K562 (cell line): ENCODE data around the gene THYN1. TPM values are rescaled to one million over a fixed set of nuclear protein-coding genes. Genes with fewer than 3 reads are reported as not detected.

ENCODE experiments used
- ARNT ChIP-seq, 2 experiments: fragments of 450-650 bp; IDR thresholded peaks; 2 replicates each; pipeline ENCODE4 v1.6.1; 2016; ENCODE audit warnings: mild to moderate bottlenecking in 1 of 2
- ATF2 ChIP-seq: sonication (generic); formaldehyde crosslinking; IDR thresholded peaks from 2 replicates; pipeline ENCODE4 v1.8.1; 2022; ENCODE audit warnings: missing genetic modification reagents
- DPF2 ChIP-seq: fragments of 450-650 bp; IDR thresholded peaks from 2 replicates; pipeline ENCODE4 v1.6.1; 2016
- E4F1 ChIP-seq: fragments of 250-450 bp; sonication (Bioruptor Pico); IDR thresholded peaks from 2 replicates; pipeline ENCODE4 v1.5.0; 2021; ENCODE audit warnings: mild to moderate bottlenecking, borderline replicate concordance
- FOXM1 ChIP-seq, 2 experiments: fragments of 450-650 bp in 1 of 2; sonication (generic) in 1 of 2; formaldehyde crosslinking in 1 of 2; IDR thresholded peaks; 2 replicates each; pipeline versions ENCODE4 v1.6.1 to v1.9.0; 2017 to 2022; ENCODE audit warnings: low read depth in 2 of 2, mild to moderate bottlenecking in 2 of 2, missing genetic modification reagents in 1 of 2, moderate library complexity in 1 of 2
- HMG20A ChIP-seq: fragments of 450-650 bp; formaldehyde crosslinking; conservative IDR thresholded peaks from 2 replicates; pipeline ENCODE4 v1.4.0; 2020; ENCODE audit warnings: mild to moderate bottlenecking, mixed read lengths
- MCM5 ChIP-seq: fragments of 450-650 bp; IDR thresholded peaks from 2 replicates; pipeline ENCODE4 v1.6.1; 2016; ENCODE audit warnings: low read depth
- MECOM ChIP-seq: fragments of 250-450 bp; sonication (Bioruptor Pico); IDR thresholded peaks from 2 replicates; pipeline ENCODE4 v1.8.0; 2022; ENCODE audit warnings: inconsistent platforms
- MNT ChIP-seq, 2 experiments: fragments of 450-650 bp; conservative IDR thresholded peaks; 2 replicates each; pipeline ENCODE4 v1.6.1; 2017; ENCODE audit warnings: mild to moderate bottlenecking in 2 of 2, moderate library complexity in 2 of 2
- MYNN ChIP-seq, 2 experiments: sonication (generic); formaldehyde crosslinking in 1 of 2; IDR thresholded peaks; 2 replicates each; pipeline versions ENCODE4 v1.5.0 to v1.6.1; 2016 to 2020; ENCODE audit warnings: antibody characterized with exemption in 1 of 2, missing genetic modification reagents in 1 of 2
- NRF1 ChIP-seq, 2 experiments: fragments of 450-650 bp; IDR thresholded peaks in 1 of 2; conservative IDR thresholded peaks in 1 of 2; 2 replicates each; pipeline ENCODE4 v1.6.1; 2014; ENCODE audit warnings: mild to moderate bottlenecking in 2 of 2
- PCBP1 ChIP-seq: fragments of 200-400 bp; formaldehyde crosslinking; IDR thresholded peaks from 2 replicates; pipeline ENCODE4 v1.6.1; 2018; ENCODE audit warnings: mild to moderate bottlenecking, low read depth, low read length; ENCODE audit not compliant: poor library complexity, severe bottlenecking
- RCOR1 ChIP-seq, 2 experiments: IDR thresholded peaks; 2 replicates each; pipeline ENCODE4 v1.6.1; 2012; ENCODE audit warnings: low read depth in 2 of 2, low read length in 2 of 2, borderline replicate concordance in 1 of 2, improper control_type of control experiment in 1 of 2
- RNF219 ChIP-seq: fragments of 250-450 bp; sonication (Bioruptor Pico); IDR thresholded peaks from 2 replicates; pipeline ENCODE4 v1.5.0; 2022; ENCODE audit warnings: mild to moderate bottlenecking
- SETDB1 ChIP-seq: IDR thresholded peaks from one replicate; pipeline ENCODE4 v1.6.1; 2012; ENCODE audit warnings: low read length, control low read depth, inconsistent platforms
- XRCC5 ChIP-seq: fragments of 200-400 bp; formaldehyde crosslinking; IDR thresholded peaks from 2 replicates; pipeline ENCODE4 v1.6.1; 2017; ENCODE audit warnings: low read depth, mild to moderate bottlenecking, low read length
- ZBTB43 ChIP-seq: sonication (generic); formaldehyde crosslinking; IDR thresholded peaks from 2 replicates; pipeline ENCODE4 v1.8.0; 2023; ENCODE audit warnings: mild to moderate bottlenecking, missing genetic modification reagents
- polyA plus RNA-seq, 8 experiments: library from polyadenylated mRNA; depleted of rRNA in 4 of 8; stranded (reverse) in 5 of 8; unstranded in 3 of 8; fragments of >200 nt; fragmentation: Nextera tagmentation in 2 of 8; fragmentation: Illumina TruSeq in 1 of 8; extraction: Ambion mirVana in 2 of 8; extraction: Trizol in 1 of 8; gene quantifications; 2 replicates each; pipeline versions ENCODE4 v1.2.1 to v1.2.3, GENCODE V29; 2011 to 2014; ENCODE audit warnings: inconsistent platforms in 1 of 8, missing spikeins in 1 of 8
- total RNA-seq, 7 experiments: library from RNA; depleted of rRNA in 6 of 7; stranded (reverse); fragments of >200 nt in 6 of 7; fragmentation: Illumina TruSeq in 2 of 7; extraction: Trizol in 2 of 7; gene quantifications; 2 replicates each; pipeline versions ENCODE4 v1.2.1 to v1.2.3, GENCODE V29; 2011 to 2021; ENCODE audit warnings: low replicate concordance in 1 of 7

The THYN1 gene
- total and polyA plus RNA-seq, 9 of the 15 experiments (the other 6 are each of a cell fraction or from before 2014, with no cell fraction given): 54.9 to 279 (median 104) TPM

- no peak for TF ChIP-seq ZBTB43 (CRISPR knock-in tag)
- no peak for TF ChIP-seq SETDB1
- TF ChIP-seq FOXM1 (IDR thresholded peaks at IDR 0.05; ENCODE audit: low read depth): no peak
- no peak for TF ChIP-seq FOXM1 (CRISPR knock-in tag; IDR thresholded peaks at IDR 0.05; ENCODE audit: low read depth)
- TF ChIP-seq E4F1 (CRISPR knock-in tag): no peak
- no peak for TF ChIP-seq NRF1 (conservative IDR thresholded peaks at IDR 0.05 in 1 of 2, IDR thresholded peaks at IDR 0.05 in 1 of 2)
- no peak for TF ChIP-seq PCBP1
- peak; percentile 18; the same call in 1 of the 2 replicates for TF ChIP-seq DPF2
- TF ChIP-seq MYNN (IDR thresholded peaks at IDR 0.05): no peak
- TF ChIP-seq MYNN (CRISPR knock-in tag; IDR thresholded peaks at IDR 0.05): no peak
- no peak for TF ChIP-seq MNT (conservative IDR thresholded peaks at IDR 0.05)
- TF ChIP-seq HMG20A: no peak
- TF ChIP-seq RCOR1 (IDR thresholded peaks at IDR 0.05; ENCODE audit: borderline replicate concordance in 1 of 2, low read depth in 2 of 2, low read length in 2 of 2): 0 out of 4 replicates have a peak, but pooled peaks of 1 of the 2 experiments have one; percentile 24
- no peak for TF ChIP-seq MECOM (CRISPR knock-in tag)
- no peak for TF ChIP-seq MCM5
- no peak for TF ChIP-seq XRCC5
- TF ChIP-seq ARNT (IDR thresholded peaks at IDR 0.05): no peak; a peak in 1 of 4 replicates
- no peak for TF ChIP-seq RNF219 (CRISPR knock-in tag)
- no peak for TF ChIP-seq ATF2 (CRISPR knock-in tag)
Observed at GRCh38 chr11:134252346-134253187, 585 bp downstream of the THYN1 start (continued).
